Hepatocyte (in vitro differentiated cells): ENCODE measurements around the gene ANKRD11.

Experiments used
- CTCF ChIP-seq: fragments of 200-600 bp; sonication (generic); IDR thresholded peaks from 2 replicates; pipeline ENCODE4 v1.5.1; 2016; ENCODE audit warnings: antibody characterized with exemption, mild to moderate bottlenecking; ENCODE audit not compliant: poor library complexity
- EZH2 ChIP-seq: fragments of 200-600 bp; sonication (generic); IDR thresholded peaks from 2 replicates; pipeline ENCODE4 v1.6.1; 2016; ENCODE audit warnings: antibody characterized with exemption, mild to moderate bottlenecking, borderline replicate concordance

- TF ChIP-seq CTCF (no peak), EZH2 (no peak)
Observed at GRCh38 chr16:89376812-89377452, 113.4 kb downstream of the ANKRD11 start.
